Measurements from ENCODE around the gene PYGO2.
A peak's percentile ranks its signal among the peaks of the same experiment; 100 is the strongest.
"Not testable (repeated sequence)": the region's sequence is repeated elsewhere in the genome, so short reads cannot be mapped to it uniquely, and the experiment has no call there.

PYGO2 gene

DNA sequence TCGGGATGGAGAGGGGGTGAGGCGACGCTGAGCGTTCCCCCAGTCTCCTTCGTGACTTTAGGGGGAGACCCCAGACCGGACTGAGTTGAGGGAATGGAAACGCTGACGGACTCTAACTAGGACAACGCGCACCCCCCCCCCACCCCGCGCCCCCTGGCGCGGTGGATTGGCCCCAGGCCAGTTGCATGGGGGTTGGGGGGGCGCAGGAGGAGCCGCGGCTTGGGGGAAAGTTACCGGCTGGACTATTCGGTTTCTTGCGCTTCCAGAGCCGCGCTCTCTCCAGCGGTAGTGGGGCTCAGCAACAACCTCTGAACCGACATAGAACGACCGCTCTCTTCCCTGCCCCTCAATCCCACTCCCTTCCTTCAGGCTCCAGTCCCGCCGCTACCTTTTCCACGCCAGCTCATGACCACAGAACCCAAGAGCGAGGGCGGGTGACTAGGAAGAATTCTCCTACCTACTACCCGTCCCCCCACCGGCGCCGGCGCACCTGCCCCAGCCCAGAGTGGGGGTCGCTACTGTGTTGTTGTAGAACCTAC, 41.7 kb upstream of the PYGO2 start:
- Mint-ChIP-seq H3K4me3 (peak overlapping the region; percentile 99), H3K36me3 (ENCODE audit: low read depth) (peaks cover 5% of the 10 kb centered on the region), H3K9me3 (no peaks in the 10 kb centered on the region), H3K4me1 (ENCODE audit: low read depth) (peaks cover 44% of the 10 kb centered on the region), H3K27ac (peak overlapping the region; percentile 93), H3K27me3 (ENCODE audit: low read depth) (no peaks in the 10 kb centered on the region)

DNA sequence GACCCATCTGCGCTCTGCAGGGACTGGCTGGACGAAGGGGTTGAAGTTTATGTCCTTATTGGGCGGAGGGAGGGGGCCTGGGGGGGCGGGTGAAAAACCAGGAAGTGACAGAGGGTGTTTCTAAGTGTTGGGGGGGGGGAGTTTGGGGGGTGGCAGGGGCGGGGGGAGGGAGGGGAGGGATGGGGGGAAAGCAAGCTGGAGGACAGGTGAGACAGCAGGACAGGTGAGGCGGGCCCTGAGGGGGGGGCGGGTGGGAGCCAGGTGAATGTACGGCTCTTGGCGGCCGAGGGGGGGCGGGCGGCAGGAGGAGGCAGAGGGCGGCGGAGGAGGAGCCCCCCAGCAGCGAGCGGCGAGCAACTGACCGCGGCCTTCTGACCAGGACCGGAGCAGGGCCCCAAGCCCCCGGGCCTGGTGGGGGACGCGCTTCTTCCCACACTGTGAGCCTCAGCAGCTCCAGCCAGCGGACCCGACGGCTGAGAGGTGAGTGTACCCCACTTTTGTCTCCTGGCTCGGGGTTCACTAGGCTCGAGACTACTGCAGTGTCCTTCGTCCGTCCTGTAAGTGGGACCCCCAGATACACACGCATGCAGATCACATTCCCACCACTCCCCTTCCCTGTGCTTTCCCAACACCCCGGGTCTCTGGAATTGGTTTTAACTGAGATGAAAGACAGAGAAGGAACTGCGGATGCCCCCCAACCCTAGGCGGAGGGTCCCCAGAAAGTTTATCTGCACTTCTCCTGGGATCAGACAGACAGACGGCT, 41.1 kb upstream of the PYGO2 start, which contains the start of gene ZBTB7B:
ZBTB7B (plus strand) TSS at position 339 of the 763 bp plus-strand sequence. CDS start 11,859 bp downstream, outside the sequence.
- Mint-ChIP-seq H3K4me1 (ENCODE audit: low read depth) (peaks cover 48% of the 10 kb centered on the region), H3K4me3 (peak within 1 kb of the TSS; percentile 99), H3K27me3 (ENCODE audit: low read depth) (no peaks in the 10 kb centered on the region), H3K9me3 (no peaks in the 10 kb centered on the region), H3K27ac (peak within 1 kb of the TSS; percentile 97), H3K36me3 (ENCODE audit: low read depth) (peaks cover 5% of the 10 kb centered on the region)

DNA sequence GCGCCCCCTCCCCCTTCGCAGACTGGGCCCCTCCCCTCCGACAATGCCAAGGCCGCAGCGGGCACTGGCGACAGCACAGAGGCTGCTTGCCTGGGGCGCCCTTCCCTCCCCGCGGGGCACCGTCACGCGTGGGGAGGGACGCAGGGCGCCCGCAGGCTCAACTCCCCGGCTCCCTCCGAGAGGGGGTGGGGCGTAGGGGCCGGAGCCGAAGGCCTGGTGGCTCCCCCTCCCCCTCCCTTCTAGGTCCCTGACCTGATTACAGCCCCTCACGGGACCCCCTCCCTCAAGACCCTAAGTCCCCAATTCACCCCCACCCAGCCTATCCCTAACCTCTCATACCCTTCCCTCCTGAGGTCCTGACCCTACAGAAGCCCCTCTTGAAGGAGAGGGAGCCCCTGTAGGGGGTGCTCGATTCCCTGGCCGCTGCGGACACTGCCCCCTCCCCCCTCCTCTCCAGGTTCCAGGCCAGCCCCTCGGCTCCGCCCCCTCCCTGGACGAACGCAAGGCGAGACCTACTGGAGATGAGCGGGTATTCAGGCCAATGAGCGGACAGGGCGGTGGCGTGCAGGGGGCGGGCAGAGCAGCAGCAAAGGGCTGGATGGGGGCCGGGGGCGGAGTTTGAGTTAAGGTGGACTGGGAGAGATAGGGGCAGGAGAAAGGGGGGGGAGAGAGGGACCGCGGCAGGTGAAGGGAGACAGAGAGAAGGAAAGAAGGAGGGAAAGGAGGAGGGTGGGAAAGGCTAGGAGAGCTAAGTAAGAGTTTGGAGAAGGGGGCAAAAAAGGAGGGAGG, 40.3 kb upstream of the PYGO2 start:
- H3K9me3 Mint-ChIP-seq = no peaks in the 10 kb centered on the region
- H3K36me3 Mint-ChIP-seq (ENCODE audit: low read depth) = peaks cover 5% of the 10 kb centered on the region
- H3K4me1 Mint-ChIP-seq (ENCODE audit: low read depth) = peaks cover 51% of the 10 kb centered on the region
- H3K27me3 Mint-ChIP-seq (ENCODE audit: low read depth) = no peaks in the 10 kb centered on the region
- H3K27ac Mint-ChIP-seq = peak overlapping the region; percentile 97
- H3K4me3 Mint-ChIP-seq = peak overlapping the region; percentile 99

DNA sequence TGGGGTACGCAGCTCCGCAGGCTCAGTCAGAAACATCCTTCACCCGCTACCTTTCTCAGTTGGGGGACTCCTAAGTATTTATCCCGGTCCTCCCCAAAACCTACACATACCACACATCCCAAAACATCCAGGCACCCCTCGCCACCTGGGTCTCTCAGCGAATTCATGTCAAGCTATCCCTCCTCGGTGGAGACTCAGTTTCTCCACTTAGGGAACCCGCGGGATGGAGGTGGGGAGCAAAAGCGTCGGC, 39.8 kb upstream of the PYGO2 start:
- Mint-ChIP-seq H3K4me3 (peak overlapping the region; percentile 99), H3K36me3 (ENCODE audit: low read depth) (peaks cover 5% of the 10 kb centered on the region), H3K9me3 (no peaks in the 10 kb centered on the region), H3K27ac (peak overlapping the region; percentile 91), H3K27me3 (ENCODE audit: low read depth) (no peaks in the 10 kb centered on the region), H3K4me1 (ENCODE audit: low read depth) (peaks cover 46% of the 10 kb centered on the region)

DNA sequence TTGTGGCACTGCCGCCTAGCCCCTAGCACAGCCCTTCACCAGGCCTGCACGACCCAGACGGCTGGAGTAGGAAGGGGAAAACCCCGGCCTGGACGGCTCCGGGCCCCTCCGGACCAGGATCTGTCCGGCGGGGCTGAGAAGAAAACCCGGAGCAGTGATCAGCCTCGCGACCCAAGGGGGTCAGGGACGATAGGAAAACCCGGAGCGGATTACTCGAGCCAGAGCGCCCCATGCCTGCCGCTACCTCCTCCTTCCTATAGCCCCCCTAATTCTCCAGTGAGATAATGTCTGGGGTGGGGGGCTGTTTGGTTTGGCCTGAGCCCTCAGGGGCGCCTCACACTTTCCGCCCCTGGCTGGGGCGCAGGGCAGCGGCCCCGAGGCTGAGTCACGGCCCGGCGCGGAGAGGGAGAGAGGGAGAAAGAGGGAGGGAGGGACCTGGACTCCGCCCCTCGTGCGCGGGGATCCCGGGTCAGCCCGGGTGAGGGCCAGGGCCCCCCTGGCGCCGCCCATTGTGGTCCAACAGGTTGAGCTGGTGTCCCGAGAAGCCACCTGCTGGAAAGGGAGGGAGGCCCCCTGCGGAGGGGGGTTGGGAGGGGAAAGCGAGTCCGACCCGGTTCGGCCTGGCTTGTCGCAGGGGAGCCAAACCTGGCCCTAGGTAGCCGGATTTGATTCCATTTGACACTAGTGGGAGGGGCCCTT, 39.3 kb upstream of the PYGO2 start:
- no peaks in the 10 kb centered on the region for H3K27me3 Mint-ChIP-seq (ENCODE audit: low read depth)
- no peaks in the 10 kb centered on the region for H3K9me3 Mint-ChIP-seq
- peaks cover 5% of the 10 kb centered on the region for H3K36me3 Mint-ChIP-seq (ENCODE audit: low read depth)
- H3K4me1 Mint-ChIP-seq (ENCODE audit: low read depth) = peaks cover 41% of the 10 kb centered on the region
- peak overlapping the region; percentile 99 for H3K4me3 Mint-ChIP-seq
- H3K27ac Mint-ChIP-seq = peak overlapping the region; percentile 91

DNA sequence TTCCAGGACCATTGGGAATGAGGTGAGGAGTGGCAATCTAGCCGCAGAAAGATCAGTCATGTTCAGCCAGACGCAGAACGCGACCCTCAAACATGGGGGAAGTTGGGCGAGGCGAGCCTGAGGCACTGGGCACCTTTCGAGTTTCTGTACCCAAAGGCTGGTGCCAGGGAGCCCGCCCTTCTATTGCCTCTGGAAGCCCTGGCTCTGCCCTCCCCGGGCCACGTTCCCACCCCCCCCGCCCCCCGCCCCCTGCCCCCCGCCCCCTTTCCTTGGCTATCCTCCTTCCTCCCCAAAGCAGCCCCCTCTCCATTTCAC, 38.8 kb upstream of the PYGO2 start:
- Mint-ChIP-seq H3K9me3 (no peaks in the 10 kb centered on the region), H3K4me3 (peak overlapping the region; percentile 83), H3K4me1 (ENCODE audit: low read depth) (peaks cover 37% of the 10 kb centered on the region), H3K27me3 (ENCODE audit: low read depth) (no peaks in the 10 kb centered on the region), H3K36me3 (ENCODE audit: low read depth) (peaks cover 5% of the 10 kb centered on the region), H3K27ac (peak overlapping the region; percentile 93)

DNA sequence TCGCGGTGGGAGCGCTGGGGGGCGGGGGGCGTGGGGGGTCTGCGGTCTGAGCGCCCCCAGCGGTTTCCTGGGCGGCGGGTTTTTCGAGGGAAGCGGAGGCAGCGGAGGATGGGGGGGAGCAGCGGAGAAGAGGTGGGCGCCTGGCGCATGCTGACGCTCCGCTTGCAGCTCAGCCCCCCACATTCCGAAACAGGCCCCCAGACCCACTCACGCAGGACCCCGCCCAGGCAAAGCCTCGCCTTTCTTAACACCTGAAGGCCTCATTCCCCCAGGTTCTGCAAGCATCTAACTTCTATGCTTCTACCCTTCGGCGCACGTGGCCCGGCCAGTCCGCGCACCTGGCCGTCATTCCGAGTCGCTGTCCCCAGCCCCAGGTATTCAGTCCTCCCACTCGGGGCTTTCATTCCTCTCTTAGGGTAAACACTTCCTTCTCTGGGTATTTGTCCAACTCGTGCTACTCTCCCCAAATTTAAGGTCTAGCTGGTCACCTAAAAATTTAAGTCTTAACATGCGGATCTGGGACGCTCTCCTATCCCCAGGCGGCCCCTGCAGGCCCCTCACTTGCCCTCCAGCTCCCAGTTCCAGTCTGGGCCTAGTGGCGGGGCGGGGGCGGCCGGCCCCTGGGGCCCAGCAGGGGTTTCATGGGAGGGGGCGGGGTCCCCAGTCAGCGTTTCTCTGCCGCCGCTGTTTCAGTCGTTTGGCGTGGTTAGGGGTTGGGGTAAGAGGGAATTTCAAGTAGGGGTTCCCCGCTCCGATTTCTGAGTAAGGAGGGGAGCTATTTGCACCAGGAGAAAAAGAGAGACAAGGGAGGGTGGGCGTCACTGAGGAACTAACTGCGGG, 38.2 kb upstream of the PYGO2 start:
- H3K9me3 Mint-ChIP-seq = no peaks in the 10 kb centered on the region
- H3K27ac Mint-ChIP-seq = peak overlapping the region; percentile 93
- H3K36me3 Mint-ChIP-seq (ENCODE audit: low read depth) = peaks cover 5% of the 10 kb centered on the region
- peak overlapping the region; percentile 83 for H3K4me3 Mint-ChIP-seq
- H3K4me1 Mint-ChIP-seq (ENCODE audit: low read depth) = peaks cover 34% of the 10 kb centered on the region
- H3K27me3 Mint-ChIP-seq (ENCODE audit: low read depth) = no peaks in the 10 kb centered on the region

DNA sequence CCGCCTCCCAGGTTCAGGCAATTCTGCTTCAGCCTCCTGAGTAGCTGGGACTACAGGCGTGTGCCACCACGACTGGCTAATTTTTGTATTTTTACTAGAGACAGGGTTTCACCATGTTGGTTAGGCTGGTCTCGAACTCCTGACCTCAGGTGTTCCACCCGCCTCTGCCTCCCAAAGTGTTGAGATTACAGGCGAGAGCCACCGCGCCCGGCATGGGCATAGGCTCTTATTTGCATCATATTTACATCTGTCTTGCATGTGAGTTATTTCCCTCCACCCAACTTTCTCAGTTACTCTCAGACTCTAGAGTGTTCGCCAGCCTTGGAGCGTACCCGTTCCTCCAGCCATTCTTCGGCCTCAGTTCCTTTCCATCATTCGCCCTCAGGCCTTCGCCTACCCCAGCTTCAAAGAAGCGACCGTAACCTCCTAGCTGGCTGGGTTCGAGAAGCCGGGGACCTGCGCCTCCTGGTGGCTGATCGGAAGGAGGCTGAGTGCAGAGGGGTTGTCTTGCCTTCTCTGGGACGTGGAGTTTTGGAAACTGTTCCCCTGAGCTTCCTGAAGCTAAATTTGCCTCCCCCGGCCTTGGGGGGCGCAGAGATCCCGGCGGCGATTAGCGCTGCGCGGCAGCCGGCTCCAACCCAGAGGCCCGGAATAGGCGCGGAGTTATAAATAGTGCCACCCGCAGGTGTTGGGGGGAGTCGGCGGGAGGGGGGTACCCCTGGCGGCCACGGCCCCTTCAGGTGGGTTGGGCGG, 37.4 kb upstream of the PYGO2 start:
- peaks cover 28% of the 10 kb centered on the region for H3K4me1 Mint-ChIP-seq (ENCODE audit: low read depth)
- no peaks in the 10 kb centered on the region for H3K27me3 Mint-ChIP-seq (ENCODE audit: low read depth)
- peak overlapping the region; percentile 73 for H3K4me3 Mint-ChIP-seq
- peak overlapping the region; percentile 84 for H3K27ac Mint-ChIP-seq
- no peaks in the 10 kb centered on the region for H3K9me3 Mint-ChIP-seq
- H3K36me3 Mint-ChIP-seq (ENCODE audit: low read depth) = peaks cover 3% of the 10 kb centered on the region

DNA sequence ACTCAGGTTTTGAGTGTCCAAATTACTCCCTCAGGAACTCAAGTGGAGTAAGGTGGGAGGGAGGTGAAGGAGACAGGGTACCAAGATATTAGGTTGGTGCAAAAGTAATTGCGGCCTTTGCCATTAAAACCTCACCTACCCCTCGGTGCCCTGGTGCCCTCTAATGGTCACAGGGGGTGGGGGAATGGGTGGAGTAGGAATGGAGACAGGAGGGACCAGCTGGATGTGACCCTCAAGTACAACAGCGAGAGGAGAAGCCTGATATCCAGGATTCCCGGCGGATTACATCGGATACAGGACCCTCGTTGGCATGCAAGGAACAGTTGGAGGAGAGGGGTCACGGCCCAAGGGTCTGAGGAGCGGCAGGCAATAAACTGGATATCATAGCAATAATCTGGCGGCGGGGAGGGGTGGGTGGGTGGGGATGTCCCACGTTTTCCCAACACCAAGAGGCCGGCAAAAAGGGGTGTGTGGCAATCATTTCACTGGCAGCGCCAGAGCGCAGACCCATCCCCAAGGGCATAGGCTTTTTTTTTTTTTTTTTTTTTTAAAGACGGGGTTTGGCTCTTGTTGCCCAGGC, 36.7 kb upstream of the PYGO2 start:
- Mint-ChIP-seq H3K27ac (no peak overlapping the region), H3K4me1 (ENCODE audit: low read depth) (peaks cover 26% of the 10 kb centered on the region), H3K27me3 (ENCODE audit: low read depth) (no peaks in the 10 kb centered on the region), H3K9me3 (no peaks in the 10 kb centered on the region), H3K36me3 (ENCODE audit: low read depth) (no peaks in the 10 kb centered on the region), H3K4me3 (peak overlapping the region; percentile 25)

DNA sequence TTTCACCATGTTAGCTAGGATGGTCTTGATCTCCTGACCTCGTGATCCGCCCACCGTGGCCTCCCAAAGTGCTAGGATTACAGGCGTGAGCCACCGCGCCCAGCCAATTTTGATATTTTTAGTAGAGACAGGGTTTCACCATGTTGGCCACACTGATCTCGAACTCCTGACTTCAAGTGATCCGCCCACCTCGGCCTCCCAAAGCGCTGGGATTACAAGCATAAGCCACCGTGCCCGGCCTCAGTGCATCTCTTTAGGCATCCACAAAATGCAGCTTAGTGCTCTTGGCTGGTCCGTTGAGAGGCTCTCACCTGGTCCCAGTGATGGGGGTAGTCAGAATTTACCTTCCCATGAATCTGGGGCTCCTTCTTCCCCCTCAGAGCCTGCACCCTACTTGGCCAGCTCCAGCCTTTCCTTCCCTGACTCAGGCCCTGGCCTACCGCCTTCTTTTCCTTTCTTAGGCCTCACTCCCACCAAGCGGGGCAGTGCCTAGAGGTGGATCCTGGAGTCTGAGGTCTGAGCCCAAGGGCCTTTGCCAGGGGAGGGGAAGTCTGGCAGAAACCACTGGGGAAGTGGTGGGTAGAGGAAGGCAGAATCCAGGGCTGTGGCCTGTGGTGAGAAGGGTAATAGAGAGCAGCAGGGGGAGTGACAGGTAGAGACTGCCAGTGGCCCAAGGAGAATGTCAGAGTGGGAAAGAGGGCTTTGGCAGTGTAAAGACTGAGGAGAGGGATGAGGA, 35.6 kb upstream of the PYGO2 start:
- Mint-ChIP-seq H3K36me3 (ENCODE audit: low read depth) (no peaks in the 10 kb centered on the region), H3K27ac (peak overlapping the region; percentile 47), H3K9me3 (no peaks in the 10 kb centered on the region), H3K4me3 (peak overlapping the region; percentile 49), H3K27me3 (ENCODE audit: low read depth) (no peaks in the 10 kb centered on the region), H3K4me1 (ENCODE audit: low read depth) (peaks cover 26% of the 10 kb centered on the region)

DNA sequence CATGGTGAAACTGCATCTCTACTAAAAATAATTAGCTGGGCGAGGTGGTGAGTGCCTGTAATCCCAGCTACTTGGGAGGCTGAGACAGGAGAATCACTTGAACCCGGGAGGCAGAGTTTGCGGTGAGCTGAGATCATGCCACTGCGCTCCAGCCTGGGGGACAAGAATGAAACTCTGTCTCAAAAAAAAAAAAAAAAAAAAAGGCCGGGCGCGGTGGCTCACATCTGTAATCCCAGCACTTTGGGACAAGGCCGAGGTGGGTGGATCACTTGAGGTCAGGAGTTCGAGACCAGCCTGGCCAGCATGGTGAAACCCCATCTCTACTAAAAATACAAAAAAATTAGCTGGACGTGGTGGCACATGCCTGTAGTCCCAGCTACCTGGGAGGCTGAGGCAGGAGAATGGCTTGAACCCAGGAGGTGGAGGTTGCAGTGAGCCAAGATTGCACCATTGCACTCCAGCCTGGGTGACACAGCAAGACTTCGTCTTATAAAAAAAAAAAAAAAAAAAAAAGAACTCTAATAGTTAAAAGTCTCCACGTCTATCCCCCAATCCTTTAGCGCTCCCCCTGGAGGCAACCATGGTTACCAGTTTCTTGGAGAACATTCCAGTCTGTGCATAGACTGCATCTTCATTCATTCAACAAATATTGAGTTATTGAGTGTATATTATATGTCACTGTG, 33.9 kb upstream of the PYGO2 start:
- not testable (repeated sequence) for H3K27me3 Mint-ChIP-seq (ENCODE audit: low read depth); H3K4me3 Mint-ChIP-seq; H3K9me3 Mint-ChIP-seq; H3K36me3 Mint-ChIP-seq (ENCODE audit: low read depth)
- peaks cover 26% of the 10 kb centered on the region for H3K4me1 Mint-ChIP-seq (ENCODE audit: low read depth)
- peak overlapping the region; percentile 28 for H3K27ac Mint-ChIP-seq

DNA sequence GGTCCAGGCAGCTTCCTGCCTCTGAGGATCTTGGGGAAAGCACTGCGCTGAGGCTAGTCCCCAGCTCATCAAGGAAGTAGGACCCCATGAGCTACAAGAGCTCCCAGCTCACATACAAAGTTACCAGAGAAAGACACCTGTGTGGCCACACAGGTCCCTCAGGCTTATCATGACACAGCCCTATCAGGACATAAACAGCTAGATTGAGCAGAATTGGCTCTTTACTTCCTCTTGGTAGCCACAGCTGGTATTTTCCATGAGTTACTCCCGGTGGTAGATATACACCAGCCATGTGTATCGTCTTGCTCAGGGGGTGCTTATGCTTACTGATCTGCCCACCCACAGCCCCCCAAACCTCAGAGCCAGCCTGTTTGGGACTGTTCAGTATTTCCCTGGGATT, 33.0 kb upstream of the PYGO2 start:
- Mint-ChIP-seq H3K27me3 (ENCODE audit: low read depth) (no peaks in the 10 kb centered on the region), H3K4me3 (no peak overlapping the region), H3K36me3 (ENCODE audit: low read depth) (peaks cover 5% of the 10 kb centered on the region), H3K27ac (no peak overlapping the region), H3K4me1 (ENCODE audit: low read depth) (peaks cover 21% of the 10 kb centered on the region), H3K9me3 (no peaks in the 10 kb centered on the region)

All from T-helper 1 cell treated with Interleukin-12 subunit alpha and Interleukin-12 subunit beta and Interleukin-4 antibody, amounts not matched to agents 30 μg/mL and 1 μg/mL, for 36 hours (primary cell).